GM12864 (cell line): ENCODE results near the gene PCOLCE2.

ENCODE experiments used
- DNase-seq: peaks from one replicate; pipeline ENCODE4 v3.0.0-alpha.2; 2011; ENCODE audit warnings: low read depth
- H3K4me3 ChIP-seq: 2 replicates; pipeline ENCODE4 v1.5.1; 2011; ENCODE audit warnings: mild to moderate bottlenecking, low read depth, low read length, control low read depth
- CTCF ChIP-seq: IDR thresholded peaks from 2 replicates; pipeline ENCODE4 v1.5.1; 2011; ENCODE audit warnings: low read depth, mild to moderate bottlenecking, moderate library complexity, low read length, control low read depth, inconsistent platforms; ENCODE audit errors: missing control alignments

Gene PCOLCE2

GRCh38 chr3:142815803-142816202 is 73.1 kb downstream of the PCOLCE2 start:
- DNase-seq, result no peak
- TF ChIP-seq CTCF, result no peak

GRCh38 chr3:142809259-142809658 is 79.6 kb downstream of the PCOLCE2 start:
- no peak for TF ChIP-seq CTCF

More at GRCh38 chr3:142815803-142816202, 73.1 kb downstream of the PCOLCE2 start:
- H3K4me3 ChIP-seq, result no peak overlapping the region

GRCh38 chr3:142808103-142808917 is 80.6 kb downstream of the PCOLCE2 start:
- no peak overlapping the region for H3K4me3 ChIP-seq
- no peak for TF ChIP-seq CTCF
- no peak for DNase-seq

More at GRCh38 chr3:142809259-142809658, 79.6 kb downstream of the PCOLCE2 start:
- DNase-seq, result no peak
- no peak overlapping the region for H3K4me3 ChIP-seq

GRCh38 chr3:142802891-142803290 is 86.0 kb downstream of the PCOLCE2 start:
- H3K4me3 ChIP-seq, result no peak overlapping the region
- no peak for TF ChIP-seq CTCF
- DNase-seq, result no peak

GRCh38 chr3:142801746-142802145 is 87.1 kb downstream of the PCOLCE2 start:
- no peak overlapping the region for H3K4me3 ChIP-seq
- TF ChIP-seq CTCF, result no peak
- no peak for DNase-seq

GRCh38 chr3:142796823-142797222 is 92.1 kb downstream of the PCOLCE2 start:
- DNase-seq, result no peak
- no peak overlapping the region for H3K4me3 ChIP-seq
- TF ChIP-seq CTCF, result no peak

GRCh38 chr3:142795332-142795731 is 93.6 kb downstream of the PCOLCE2 start:
- no peak for TF ChIP-seq CTCF
- H3K4me3 ChIP-seq, result no peak overlapping the region
- DNase-seq, result no peak
